ENCODE results near the gene ZNF524.
"Not testable (repeated sequence)": the region's sequence is repeated elsewhere in the genome, so short reads cannot be mapped to it uniquely, and the experiment has no call there.

ZNF524 gene

DNA sequence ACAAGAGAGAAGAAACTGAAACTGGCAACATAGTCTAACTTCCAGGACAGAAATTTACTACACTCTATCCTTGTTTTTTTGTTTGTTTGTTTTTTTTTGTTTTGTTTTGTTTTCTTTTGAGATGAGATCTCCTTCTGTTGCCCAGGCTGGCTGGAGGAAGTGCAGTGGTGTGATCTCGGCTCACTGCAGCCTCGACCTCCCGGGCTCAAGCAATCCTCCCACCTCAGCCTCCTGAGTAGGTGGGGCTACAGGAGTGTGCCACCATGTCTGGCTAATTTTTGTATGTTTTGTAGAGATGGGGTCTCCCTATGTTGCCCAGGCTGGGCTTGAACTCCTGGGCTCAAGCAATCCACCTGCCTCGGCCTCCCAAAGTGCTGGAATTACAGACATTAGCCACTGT is 17.8 kb upstream of the ZNF524 start:
- not testable (repeated sequence) for H3K9me3 ChIP-seq (replicated peaks; ENCODE audit: low read length); H3K4me3 ChIP-seq (ENCODE audit: low read length); H3K27me3 ChIP-seq (ENCODE audit: control insufficient read depth, insufficient read depth, low read length); H3K9ac ChIP-seq (ENCODE audit: low read depth, low read length); H3K4me2 ChIP-seq (ENCODE audit: low read length); H3K36me3 ChIP-seq (ENCODE audit: insufficient read depth, low read length)
- H3K4me1 ChIP-seq (ENCODE audit: control insufficient read depth, insufficient read depth, low read length), result peaks cover 26% of the 10 kb centered on the region

GRCh38 chr19:55583897-55584296 is 16.2 kb upstream of the ZNF524 start:
- not testable (repeated sequence) for H3K9ac ChIP-seq (ENCODE audit: low read depth, low read length); H3K27me3 ChIP-seq (ENCODE audit: control insufficient read depth, insufficient read depth, low read length); H3K36me3 ChIP-seq (ENCODE audit: insufficient read depth, low read length); H3K9me3 ChIP-seq (replicated peaks; ENCODE audit: low read length); H3K4me2 ChIP-seq (ENCODE audit: low read length); H3K4me3 ChIP-seq (ENCODE audit: low read length)
- H3K4me1 ChIP-seq (ENCODE audit: control insufficient read depth, insufficient read depth, low read length), result peaks cover 26% of the 10 kb centered on the region

DNA sequence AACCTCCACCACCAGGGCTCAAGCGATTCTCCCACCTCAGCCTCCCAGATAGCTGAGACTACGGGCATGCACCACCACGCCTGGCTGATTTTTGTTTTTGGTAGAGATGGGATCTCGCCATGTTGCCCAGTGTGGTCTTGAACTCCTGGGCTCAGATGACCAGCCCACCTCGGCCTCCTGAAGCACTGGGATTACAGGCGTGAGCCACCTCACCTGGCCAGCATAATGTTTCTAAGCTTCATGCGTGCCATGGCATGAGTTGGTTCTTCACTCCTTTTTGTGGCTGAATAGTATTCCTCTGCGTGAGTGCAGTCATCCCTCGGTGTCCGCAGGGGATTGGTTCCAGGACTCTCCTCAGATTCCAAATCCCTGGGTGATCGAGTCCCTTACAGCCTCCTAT is 15.2 kb upstream of the ZNF524 start:
- Histone ChIP-seq H3K9me3 (replicated peaks; ENCODE audit: low read length) (no peaks in the 10 kb centered on the region), H3K4me3 (ENCODE audit: low read length) (no peak overlapping the region), H3K4me2 (ENCODE audit: low read length) (no peak overlapping the region), H3K9ac (ENCODE audit: low read depth, low read length) (no peak overlapping the region), H3K27me3 (ENCODE audit: control insufficient read depth, insufficient read depth, low read length) (no peaks in the 10 kb centered on the region), H3K36me3 (ENCODE audit: insufficient read depth, low read length) (no peaks in the 10 kb centered on the region), H3K4me1 (ENCODE audit: control insufficient read depth, insufficient read depth, low read length) (peaks cover 20% of the 10 kb centered on the region)

DNA sequence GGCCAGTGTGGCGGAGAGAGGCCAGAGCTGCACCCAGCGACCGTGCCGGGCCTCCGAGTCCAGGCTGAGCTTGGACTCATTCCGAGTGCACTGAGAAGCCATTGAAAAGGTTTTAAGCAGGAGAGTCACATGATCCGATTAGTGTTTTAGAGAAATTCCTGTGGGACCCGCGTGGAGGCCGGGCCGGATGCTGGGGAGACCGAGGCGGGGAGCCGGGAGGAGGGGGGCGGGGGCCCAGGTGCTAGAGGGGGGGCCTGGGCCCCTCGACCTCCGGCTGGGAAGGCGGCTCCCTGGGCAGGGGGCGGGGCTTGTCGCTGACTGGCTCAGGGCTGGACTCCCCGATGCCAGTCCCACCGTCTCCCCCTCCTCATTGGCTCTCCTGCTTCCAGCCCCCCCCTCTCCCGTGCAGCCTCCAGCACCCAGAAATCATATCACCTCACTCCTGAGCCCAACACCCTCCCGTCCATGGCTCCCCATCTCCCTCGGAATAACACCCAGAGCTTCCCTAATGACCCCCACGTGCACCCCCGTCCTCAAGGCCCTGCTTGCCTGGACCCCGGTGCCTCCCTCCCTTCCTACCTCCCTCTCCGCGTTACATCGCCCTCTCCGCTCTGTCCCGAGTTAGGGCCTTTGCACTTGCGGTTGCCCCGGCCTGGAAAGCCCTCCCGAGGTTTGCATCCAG is 14.3 kb upstream of the ZNF524 start:
- H3K4me2 ChIP-seq (ENCODE audit: low read length), result peak overlapping the region; percentile 78

GRCh38 chr19:55586976-55587668 is 13.0 kb upstream of the ZNF524 start:
- peak overlapping the region; percentile 99 for H3K4me2 ChIP-seq (ENCODE audit: low read length)
- H3K9ac ChIP-seq (ENCODE audit: low read depth, low read length), result peak overlapping the region; percentile 26
- no peaks in the 10 kb centered on the region for H3K36me3 ChIP-seq (ENCODE audit: insufficient read depth, low read length)
- peaks cover 16% of the 10 kb centered on the region for H3K4me1 ChIP-seq (ENCODE audit: control insufficient read depth, insufficient read depth, low read length)
- no peaks in the 10 kb centered on the region for H3K27me3 ChIP-seq (ENCODE audit: control insufficient read depth, insufficient read depth, low read length)
- H3K4me3 ChIP-seq (ENCODE audit: low read length), result peak overlapping the region; percentile 80
- no peaks in the 10 kb centered on the region for H3K9me3 ChIP-seq (replicated peaks; ENCODE audit: low read length)

More for the DNA sequence above, 14.3 kb upstream of the ZNF524 start:
- Histone ChIP-seq H3K9me3 (replicated peaks; ENCODE audit: low read length) (no peaks in the 10 kb centered on the region), H3K4me3 (ENCODE audit: low read length) (peak overlapping the region; percentile 65), H3K36me3 (ENCODE audit: insufficient read depth, low read length) (no peaks in the 10 kb centered on the region), H3K27me3 (ENCODE audit: control insufficient read depth, insufficient read depth, low read length) (no peaks in the 10 kb centered on the region), H3K9ac (ENCODE audit: low read depth, low read length) (no peak overlapping the region), H3K4me1 (ENCODE audit: control insufficient read depth, insufficient read depth, low read length) (peaks cover 19% of the 10 kb centered on the region)

GRCh38 chr19:55588738-55589137 is 11.3 kb upstream of the ZNF524 start:
- H3K4me1 ChIP-seq (ENCODE audit: control insufficient read depth, insufficient read depth, low read length), result peaks cover 16% of the 10 kb centered on the region
- no peaks in the 10 kb centered on the region for H3K27me3 ChIP-seq (ENCODE audit: control insufficient read depth, insufficient read depth, low read length)
- no peaks in the 10 kb centered on the region for H3K9me3 ChIP-seq (replicated peaks; ENCODE audit: low read length)
- no peak overlapping the region for H3K9ac ChIP-seq (ENCODE audit: low read depth, low read length)
- no peak overlapping the region for H3K4me3 ChIP-seq (ENCODE audit: low read length)
- no peak overlapping the region for H3K4me2 ChIP-seq (ENCODE audit: low read length)
- no peaks in the 10 kb centered on the region for H3K36me3 ChIP-seq (ENCODE audit: insufficient read depth, low read length)

GRCh38 chr19:55590109-55590508 is 10.0 kb upstream of the ZNF524 start:
- H3K4me2 ChIP-seq (ENCODE audit: low read length), result no peak overlapping the region
- no peaks in the 10 kb centered on the region for H3K9me3 ChIP-seq (replicated peaks; ENCODE audit: low read length)
- H3K9ac ChIP-seq (ENCODE audit: low read depth, low read length), result no peak overlapping the region
- peaks cover 16% of the 10 kb centered on the region for H3K4me1 ChIP-seq (ENCODE audit: control insufficient read depth, insufficient read depth, low read length)
- H3K27me3 ChIP-seq (ENCODE audit: control insufficient read depth, insufficient read depth, low read length), result no peaks in the 10 kb centered on the region
- H3K4me3 ChIP-seq (ENCODE audit: low read length), result no peak overlapping the region
- peaks cover under 1% of the 10 kb centered on the region for H3K36me3 ChIP-seq (ENCODE audit: insufficient read depth, low read length)

DNA sequence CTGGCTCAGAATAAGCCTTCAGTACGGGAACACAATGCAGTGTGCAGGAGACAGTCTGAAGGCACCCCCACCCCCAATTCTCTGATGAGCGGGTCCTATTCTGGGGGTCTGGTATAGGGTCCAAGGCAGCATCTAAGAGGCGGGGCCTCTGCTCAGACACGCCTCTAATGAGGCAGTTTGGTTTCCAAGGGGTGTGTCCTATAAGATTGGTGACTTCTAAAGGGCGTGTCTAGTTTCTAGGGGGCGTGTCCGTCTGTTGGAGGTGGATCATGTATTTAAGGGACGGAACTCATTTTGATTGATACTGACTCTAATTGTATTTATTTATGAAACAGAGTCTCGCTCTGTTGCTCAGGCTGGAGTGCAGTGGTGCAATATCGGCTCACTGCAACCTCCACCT is 9.5 kb upstream of the ZNF524 start:
- H3K36me3 ChIP-seq (ENCODE audit: insufficient read depth, low read length), result peaks cover 6% of the 10 kb centered on the region

GRCh38 chr19:55591555-55591954 is 8.5 kb upstream of the ZNF524 start:
- peaks cover 15% of the 10 kb centered on the region for H3K36me3 ChIP-seq (ENCODE audit: insufficient read depth, low read length)
- no peaks in the 10 kb centered on the region for H3K27me3 ChIP-seq (ENCODE audit: control insufficient read depth, insufficient read depth, low read length)
- H3K4me3 ChIP-seq (ENCODE audit: low read length), result no peak overlapping the region
- no peak overlapping the region for H3K9ac ChIP-seq (ENCODE audit: low read depth, low read length)
- no peak overlapping the region for H3K4me2 ChIP-seq (ENCODE audit: low read length)
- peaks cover 7% of the 10 kb centered on the region for H3K4me1 ChIP-seq (ENCODE audit: control insufficient read depth, insufficient read depth, low read length)
- H3K9me3 ChIP-seq (replicated peaks; ENCODE audit: low read length), result no peaks in the 10 kb centered on the region

More for the DNA sequence above, 9.5 kb upstream of the ZNF524 start:
- H3K9me3 ChIP-seq (replicated peaks; ENCODE audit: low read length), result no peaks in the 10 kb centered on the region
- H3K4me2 ChIP-seq (ENCODE audit: low read length), result no peak overlapping the region
- no peak overlapping the region for H3K9ac ChIP-seq (ENCODE audit: low read depth, low read length)
- no peak overlapping the region for H3K4me3 ChIP-seq (ENCODE audit: low read length)
- no peaks in the 10 kb centered on the region for H3K27me3 ChIP-seq (ENCODE audit: control insufficient read depth, insufficient read depth, low read length)
- H3K4me1 ChIP-seq (ENCODE audit: control insufficient read depth, insufficient read depth, low read length), result peaks cover 13% of the 10 kb centered on the region

DNA sequence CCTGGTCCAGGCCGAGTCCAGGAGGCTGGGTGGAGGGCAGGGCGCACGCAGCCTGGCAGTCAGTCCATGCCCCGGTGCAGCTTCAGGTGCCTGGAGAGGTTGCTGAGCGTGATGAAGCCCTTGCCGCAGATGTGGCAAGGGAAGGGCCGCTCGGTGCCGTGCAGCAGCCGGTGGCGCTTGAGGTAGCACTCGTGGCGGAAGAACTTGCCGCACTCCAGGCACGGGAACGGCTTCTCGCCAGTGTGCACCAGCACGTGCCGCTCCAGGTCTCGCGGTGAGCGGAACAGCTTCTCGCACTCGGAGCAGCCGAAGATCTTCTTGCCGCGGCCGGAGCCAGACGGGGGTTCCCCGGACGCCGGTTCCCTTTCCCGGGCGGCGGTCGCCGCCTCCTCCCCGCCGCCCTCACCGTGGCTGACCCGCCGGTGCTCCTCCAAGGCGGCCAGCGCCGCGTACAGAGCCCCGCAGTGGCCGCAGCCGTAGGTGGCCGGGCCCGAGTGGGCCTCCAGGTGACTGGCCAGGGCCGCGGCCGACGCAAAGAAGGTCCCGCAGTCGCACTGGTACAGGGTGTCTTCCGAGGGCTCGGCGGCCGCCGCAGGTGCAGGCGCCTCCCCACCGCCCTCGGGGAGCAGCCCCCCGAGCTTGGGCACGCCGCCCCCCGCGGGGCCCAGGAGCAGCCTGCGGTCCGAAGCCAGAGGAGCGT is 7.5 kb upstream of the ZNF524 start:
- H3K9me3 ChIP-seq (replicated peaks; ENCODE audit: low read length), result no peaks in the 10 kb centered on the region
- no peak overlapping the region for H3K9ac ChIP-seq (ENCODE audit: low read depth, low read length)
- no peaks in the 10 kb centered on the region for H3K4me1 ChIP-seq (ENCODE audit: control insufficient read depth, insufficient read depth, low read length)
- no peak overlapping the region for H3K4me2 ChIP-seq (ENCODE audit: low read length)
- no peak overlapping the region for H3K4me3 ChIP-seq (ENCODE audit: low read length)
- H3K27me3 ChIP-seq (ENCODE audit: control insufficient read depth, insufficient read depth, low read length), result no peaks in the 10 kb centered on the region
- H3K36me3 ChIP-seq (ENCODE audit: insufficient read depth, low read length), result peaks cover 22% of the 10 kb centered on the region

- Histone ChIP-seq H3K4me1 (ENCODE audit: control insufficient read depth, insufficient read depth, low read length) (no peaks in the 10 kb centered on the region), H3K36me3 (ENCODE audit: insufficient read depth, low read length) (peaks cover 26% of the 10 kb centered on the region), H3K27me3 (ENCODE audit: control insufficient read depth, insufficient read depth, low read length) (no peaks in the 10 kb centered on the region), H3K9ac (ENCODE audit: low read depth, low read length) (no peak overlapping the region), H3K9me3 (replicated peaks; ENCODE audit: low read length) (no peaks in the 10 kb centered on the region), H3K4me2 (ENCODE audit: low read length) (no peak overlapping the region), H3K4me3 (ENCODE audit: low read length) (no peak overlapping the region)
Observed at GRCh38 chr19:55593096-55593772, 6.9 kb upstream of the ZNF524 start.
